Astrocyte (in vitro differentiated cells and primary cell): ENCODE measurements around the gene TULP4.

Experiments
- EZH2 ChIP-seq: IDR thresholded peaks from 2 replicates; pipeline ENCODE4 v1.6.1; 2012; ENCODE audit warnings: mild to moderate bottlenecking, low read length, inconsistent platforms; ENCODE audit not compliant: insufficient read depth
- TF ChIP-seq, protein P1 (sequence below): IDR thresholded peaks from 2 replicates; pipeline ENCODE4 v1.5.1; 2011; ENCODE audit warnings: low read depth, mild to moderate bottlenecking, inconsistent platforms, low read length, moderate library complexity; ENCODE audit not compliant: insufficient read depth

DNA sequence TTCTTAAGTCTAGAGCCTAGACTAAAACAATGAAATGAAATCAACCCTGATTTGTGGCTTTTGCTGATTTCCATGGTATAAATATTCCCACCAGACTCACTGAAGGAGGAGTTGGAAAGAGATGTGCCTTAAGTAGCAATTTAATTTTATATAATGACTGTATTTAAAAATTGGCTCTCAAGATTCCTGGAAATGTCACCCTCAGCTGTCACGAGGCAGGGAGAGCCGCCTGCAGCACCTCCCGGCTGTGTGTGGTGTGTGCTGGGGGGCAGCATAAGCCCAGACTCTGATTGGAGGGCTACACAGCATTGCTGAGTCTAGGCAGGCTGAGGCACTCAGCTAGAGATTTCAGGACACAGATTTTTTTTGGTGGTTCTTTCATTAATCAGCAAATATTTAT is 207.0 kb downstream of the TULP4 start:
- no peak for TF ChIP-seq EZH2
- TF ChIP-seq, protein P1, sequence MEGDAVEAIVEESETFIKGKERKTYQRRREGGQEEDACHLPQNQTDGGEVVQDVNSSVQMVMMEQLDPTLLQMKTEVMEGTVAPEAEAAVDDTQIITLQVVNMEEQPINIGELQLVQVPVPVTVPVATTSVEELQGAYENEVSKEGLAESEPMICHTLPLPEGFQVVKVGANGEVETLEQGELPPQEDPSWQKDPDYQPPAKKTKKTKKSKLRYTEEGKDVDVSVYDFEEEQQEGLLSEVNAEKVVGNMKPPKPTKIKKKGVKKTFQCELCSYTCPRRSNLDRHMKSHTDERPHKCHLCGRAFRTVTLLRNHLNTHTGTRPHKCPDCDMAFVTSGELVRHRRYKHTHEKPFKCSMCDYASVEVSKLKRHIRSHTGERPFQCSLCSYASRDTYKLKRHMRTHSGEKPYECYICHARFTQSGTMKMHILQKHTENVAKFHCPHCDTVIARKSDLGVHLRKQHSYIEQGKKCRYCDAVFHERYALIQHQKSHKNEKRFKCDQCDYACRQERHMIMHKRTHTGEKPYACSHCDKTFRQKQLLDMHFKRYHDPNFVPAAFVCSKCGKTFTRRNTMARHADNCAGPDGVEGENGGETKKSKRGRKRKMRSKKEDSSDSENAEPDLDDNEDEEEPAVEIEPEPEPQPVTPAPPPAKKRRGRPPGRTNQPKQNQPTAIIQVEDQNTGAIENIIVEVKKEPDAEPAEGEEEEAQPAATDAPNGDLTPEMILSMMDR: no peak
